ENCODE measurements around the gene SRP68. TPM values are rescaled to one million over a fixed set of nuclear protein-coding genes. Genes with fewer than 3 reads are reported as not detected.
A peak's percentile ranks its signal among the peaks of the same experiment; 100 is the strongest.
"Not testable (repeated sequence)": the region's sequence is repeated elsewhere in the genome, so short reads cannot be mapped to it uniquely, and the experiment has no call there.

The SRP68 gene
- total RNA-seq, 2 donors from 2014 or later: 26.2 to 27.7 TPM

DNA sequence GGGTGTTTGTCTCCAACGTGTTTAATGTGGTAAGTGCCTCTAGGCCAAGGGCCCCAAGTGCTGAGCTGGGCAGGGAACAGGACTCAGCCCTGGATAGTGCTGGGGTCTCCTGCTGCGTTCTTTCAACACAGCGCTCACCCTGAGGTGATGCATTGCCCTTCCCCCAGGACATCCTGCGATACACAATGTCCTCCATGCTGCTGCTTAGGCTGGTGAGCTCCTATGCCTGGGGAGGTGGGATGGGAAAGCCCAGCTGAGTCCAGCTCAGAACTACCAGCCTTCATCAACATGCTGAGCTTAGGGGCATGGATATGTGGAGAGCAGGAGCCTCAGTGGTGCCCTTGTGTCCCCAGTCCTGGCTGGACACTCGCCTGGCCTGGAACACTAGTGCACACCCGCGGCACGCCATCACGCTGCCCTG, 7.2 kb upstream of the SRP68 start:
- no peak for DNase-seq
- H3K36me3 ChIP-seq (replicated peaks in 1 of 2; ENCODE audit: insufficient read depth in 1 of 2, low read depth in 2 of 2): peaks cover 0 to 9% of the 10 kb centered on the region in 2 donors
- H3K4me3 ChIP-seq: no peak overlapping the region
- peaks cover 7 to 31% of the 10 kb centered on the region in 2 donors for H3K27me3 ChIP-seq
- no peaks in the 10 kb centered on the region for H3K9me3 ChIP-seq
- peaks cover 50% of the 10 kb centered on the region for H3K4me1 ChIP-seq
- H3K27ac ChIP-seq: no peak overlapping the region
- 14 to 25% methylated on average over 5 to 9 of the region's 9 CpGs for WGBS, 2 donors
- intact Hi-C loops (cut with DNase I): no loop called here
- no peak for ATAC-seq
- peak in 1 of 3 donors; percentile 5 for TF ChIP-seq POLR2A (IDR thresholded peaks at IDR 0.05)
- TF ChIP-seq, protein P1, sequence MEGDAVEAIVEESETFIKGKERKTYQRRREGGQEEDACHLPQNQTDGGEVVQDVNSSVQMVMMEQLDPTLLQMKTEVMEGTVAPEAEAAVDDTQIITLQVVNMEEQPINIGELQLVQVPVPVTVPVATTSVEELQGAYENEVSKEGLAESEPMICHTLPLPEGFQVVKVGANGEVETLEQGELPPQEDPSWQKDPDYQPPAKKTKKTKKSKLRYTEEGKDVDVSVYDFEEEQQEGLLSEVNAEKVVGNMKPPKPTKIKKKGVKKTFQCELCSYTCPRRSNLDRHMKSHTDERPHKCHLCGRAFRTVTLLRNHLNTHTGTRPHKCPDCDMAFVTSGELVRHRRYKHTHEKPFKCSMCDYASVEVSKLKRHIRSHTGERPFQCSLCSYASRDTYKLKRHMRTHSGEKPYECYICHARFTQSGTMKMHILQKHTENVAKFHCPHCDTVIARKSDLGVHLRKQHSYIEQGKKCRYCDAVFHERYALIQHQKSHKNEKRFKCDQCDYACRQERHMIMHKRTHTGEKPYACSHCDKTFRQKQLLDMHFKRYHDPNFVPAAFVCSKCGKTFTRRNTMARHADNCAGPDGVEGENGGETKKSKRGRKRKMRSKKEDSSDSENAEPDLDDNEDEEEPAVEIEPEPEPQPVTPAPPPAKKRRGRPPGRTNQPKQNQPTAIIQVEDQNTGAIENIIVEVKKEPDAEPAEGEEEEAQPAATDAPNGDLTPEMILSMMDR (IDR thresholded peaks at IDR 0.05): no peak

DNA sequence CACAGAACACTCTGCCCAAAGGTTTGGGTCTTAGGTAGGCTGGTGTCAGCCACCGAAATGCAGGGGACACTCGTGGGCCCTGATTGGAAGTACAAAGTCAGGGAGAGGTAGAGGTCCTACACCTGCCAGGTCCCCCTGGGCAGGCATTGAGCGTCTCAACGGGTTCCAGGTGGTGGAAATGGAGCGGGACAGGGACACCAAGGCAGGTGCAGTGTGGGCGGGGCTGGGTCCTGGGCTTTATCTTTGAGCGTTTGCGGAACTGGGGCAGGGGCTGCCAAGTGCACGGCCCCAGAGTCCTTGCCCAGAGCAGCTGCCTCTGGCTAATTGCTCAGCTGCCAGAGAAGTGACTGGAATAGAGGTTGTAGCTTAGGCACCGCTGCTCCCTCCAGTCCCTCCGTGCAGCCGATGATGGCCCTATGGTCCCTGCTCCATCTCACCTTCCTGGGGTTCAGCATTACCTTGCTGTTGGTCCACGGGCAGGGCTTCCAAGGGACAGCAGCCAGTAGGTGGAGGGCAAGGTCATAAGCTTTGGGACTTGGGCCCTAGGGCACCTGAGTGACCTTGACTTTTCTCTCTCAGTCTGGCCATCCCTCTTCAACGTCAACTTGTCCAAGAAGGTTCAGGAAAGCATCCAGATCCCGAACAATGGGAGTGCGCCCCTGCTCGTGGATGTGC, 6.7 kb upstream of the SRP68 start, which contains the start of gene ZACN:
Gene ZACN (plus strand): TSS at position 323 of the 675 bp plus-strand sequence. CDS start 83 bp downstream, at position 406.
- Histone ChIP-seq H3K9me3 (no peaks in the 10 kb centered on the region), H3K27me3 (peaks cover 7 to 36% of the 10 kb centered on the region in 2 donors), H3K4me3 (no peak within 1 kb of the TSS), H3K27ac (no peak within 1 kb of the TSS), H3K36me3 (replicated peaks in 1 of 2; ENCODE audit: insufficient read depth in 1 of 2, low read depth in 2 of 2) (peaks cover 0 to 4% of the 10 kb centered on the region in 2 donors), H3K4me1 (peaks cover 53% of the 10 kb centered on the region)
- 33 to 36% methylated on average over 9 to 17 of the region's 17 CpGs for WGBS, 2 donors
- intact Hi-C loops (cut with DNase I): no loop called here
- ATAC-seq: no peak
- TF ChIP-seq, protein P1 (IDR thresholded peaks at IDR 0.05): no peak
- TF ChIP-seq POLR2A (IDR thresholded peaks at IDR 0.05): no peak
- DNase-seq: no peak

DNA sequence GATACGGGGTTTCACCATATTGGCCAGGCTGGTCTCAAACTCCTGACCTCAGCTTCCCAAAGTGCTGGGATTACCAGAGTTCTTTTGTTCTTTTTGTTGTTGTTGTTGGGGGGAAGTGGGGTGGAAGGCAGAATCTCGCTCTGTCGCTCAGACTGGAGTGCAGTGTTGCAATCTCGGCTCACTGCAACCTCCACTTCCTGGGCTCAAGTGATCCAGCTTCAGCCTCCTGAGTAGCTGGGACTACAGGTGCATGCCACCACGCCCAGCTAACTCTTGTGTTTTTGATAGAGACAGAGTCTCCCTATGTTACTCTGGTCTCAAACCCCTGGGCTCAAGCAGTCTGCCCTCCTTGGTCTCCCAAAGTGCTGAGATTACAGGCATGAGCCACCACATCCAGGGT, 6.1 kb upstream of the SRP68 start:
- H3K36me3 ChIP-seq (replicated peaks in 1 of 2; ENCODE audit: insufficient read depth in 1 of 2, low read depth in 2 of 2); DNase-seq; H3K4me3 ChIP-seq; ATAC-seq; intact Hi-C loops (cut with DNase I); H3K9me3 ChIP-seq; H3K27ac ChIP-seq: not testable (repeated sequence)
- WGBS, 2 donors: 49 to 72% methylated on average over 4 to 5 of the region's 5 CpGs
- Histone ChIP-seq H3K27me3 (peaks cover 7 to 42% of the 10 kb centered on the region in 2 donors), H3K4me1 (peaks cover 53% of the 10 kb centered on the region)

DNA sequence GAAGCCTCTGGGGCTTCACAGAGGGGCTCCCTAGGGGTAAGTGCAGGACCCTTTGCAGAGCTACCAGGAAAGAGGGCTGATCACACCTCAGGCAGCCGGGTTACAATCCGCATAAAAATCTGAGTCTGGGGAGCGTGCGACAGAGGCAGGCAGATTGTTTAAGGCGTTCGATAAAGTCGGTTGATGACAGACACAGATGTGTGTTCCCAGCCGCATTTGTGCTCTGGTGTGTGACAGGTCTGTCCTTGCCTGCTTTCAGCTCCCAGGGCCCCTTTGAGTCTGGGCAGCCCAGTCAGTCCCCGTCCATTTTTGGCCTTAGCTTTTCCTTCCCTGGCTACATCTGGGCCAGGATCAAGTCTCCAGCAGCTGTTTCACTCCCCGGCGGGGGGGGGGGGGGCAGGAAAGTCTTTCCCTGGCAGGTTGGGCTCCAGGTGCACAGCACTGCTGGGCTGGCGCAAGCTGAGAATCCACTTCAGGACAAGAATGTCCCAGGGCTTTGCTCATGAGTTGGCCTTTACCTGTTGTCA, 5.3 kb upstream of the SRP68 start:
- H3K36me3 ChIP-seq (replicated peaks in 1 of 2; ENCODE audit: insufficient read depth in 1 of 2, low read depth in 2 of 2): no peaks in the 10 kb centered on the region
- TF ChIP-seq POLR2A (IDR thresholded peaks at IDR 0.05): no peak
- TF ChIP-seq, protein P1 (IDR thresholded peaks at IDR 0.05): no peak
- peaks cover 7 to 42% of the 10 kb centered on the region in 2 donors for H3K27me3 ChIP-seq
- ATAC-seq (peak; percentile 70), DNase-seq (peak; percentile 50 to 74 (median 66))
- no peaks in the 10 kb centered on the region for H3K9me3 ChIP-seq
- H3K27ac ChIP-seq: no peak overlapping the region
- peaks cover 59% of the 10 kb centered on the region for H3K4me1 ChIP-seq
- WGBS, 2 donors: 4 to 13% methylated on average over 9 to 12 of the region's 12 CpGs
- no peak overlapping the region for H3K4me3 ChIP-seq
- intact Hi-C loops (cut with DNase I): no loop called here

DNA sequence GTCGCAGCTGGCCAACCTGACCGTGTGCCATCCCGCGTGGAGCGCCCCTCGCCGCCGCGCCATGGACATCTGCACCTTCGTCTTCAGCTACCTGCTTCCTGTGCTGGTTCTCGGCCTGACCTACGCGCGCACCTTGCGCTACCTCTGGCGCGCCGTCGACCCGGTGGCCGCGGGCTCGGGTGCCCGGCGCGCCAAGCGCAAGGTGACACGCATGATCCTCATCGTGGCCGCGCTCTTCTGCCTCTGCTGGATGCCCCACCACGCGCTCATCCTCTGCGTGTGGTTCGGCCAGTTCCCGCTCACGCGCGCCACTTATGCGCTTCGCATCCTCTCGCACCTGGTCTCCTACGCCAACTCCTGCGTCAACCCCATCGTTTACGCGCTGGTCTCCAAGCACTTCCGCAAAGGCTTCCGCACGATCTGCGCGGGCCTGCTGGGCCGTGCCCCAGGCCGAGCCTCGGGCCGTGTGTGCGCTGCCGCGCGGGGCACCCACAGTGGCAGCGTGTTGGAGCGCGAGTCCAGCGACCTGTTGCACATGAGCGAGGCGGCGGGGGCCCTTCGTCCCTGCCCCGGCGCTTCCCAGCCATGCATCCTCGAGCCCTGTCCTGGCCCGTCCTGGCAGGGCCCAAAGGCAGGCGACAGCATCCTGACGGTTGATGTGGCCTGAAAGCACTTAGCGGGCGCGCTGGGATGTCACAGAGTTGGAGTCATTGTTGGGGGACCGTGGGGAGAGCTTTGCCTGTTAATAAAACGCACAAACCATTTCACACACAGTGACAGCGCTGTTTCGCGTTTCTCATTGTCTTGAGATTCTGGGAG, 4.7 kb upstream of the SRP68 start:
- Histone ChIP-seq H3K9me3 (no peaks in the 10 kb centered on the region), H3K4me1 (peaks cover 59% of the 10 kb centered on the region), H3K27ac (no peak overlapping the region), H3K27me3 (peaks cover 7 to 42% of the 10 kb centered on the region in 2 donors), H3K4me3 (no peak overlapping the region), H3K36me3 (replicated peaks in 1 of 2; ENCODE audit: insufficient read depth in 1 of 2, low read depth in 2 of 2) (no peaks in the 10 kb centered on the region)
- ATAC-seq: no peak
- WGBS, 2 donors: 16 to 52% methylated on average over 22 to 82 of the region's 82 CpGs
- intact Hi-C loops (cut with DNase I): no loop called here
- DNase-seq: no peak
- TF ChIP-seq, protein P1 (IDR thresholded peaks at IDR 0.05): no peak
- TF ChIP-seq POLR2A (IDR thresholded peaks at IDR 0.05): no peak

Measured in body of pancreas (tissue), 4 donors.